GM18867 (cell line): Measurements from ENCODE around the gene BOC.

Experiments used
- ATAC-seq: cut with Tn5 transposase; IDR thresholded peaks from one replicate; pipeline ENCODE4 v1.9.1; 2021; ENCODE audit warnings: mild to moderate bottlenecking, moderate library complexity; ENCODE audit not compliant: unreplicated experiment

BOC gene

GRCh38 chr3:113223475-113224281, 12.3 kb downstream of the BOC start:
- peak; percentile 88 for ATAC-seq

- ATAC-seq: no peak
Observed at GRCh38 chr3:113225286-113225685, 13.9 kb downstream of the BOC start.

GRCh38 chr3:113226491-113226890, 15.1 kb downstream of the BOC start:
- no peak for ATAC-seq

- ATAC-seq: no peak
Observed at GRCh38 chr3:113227146-113227545, 15.8 kb downstream of the BOC start.

- no peak for ATAC-seq
Observed at GRCh38 chr3:113228498-113229286, 17.3 kb downstream of the BOC start.

- ATAC-seq: no peak
Observed at GRCh38 chr3:113231391-113231790, 20.0 kb downstream of the BOC start.

GRCh38 chr3:113231827-113232253, 20.5 kb downstream of the BOC start:
- no peak for ATAC-seq

- no peak for ATAC-seq
Observed at GRCh38 chr3:113232342-113232741, 21.0 kb downstream of the BOC start.

- no peak for ATAC-seq
Observed at GRCh38 chr3:113233497-113233896, 22.1 kb downstream of the BOC start.

GRCh38 chr3:113234028-113234427, 22.7 kb downstream of the BOC start:
- no peak for ATAC-seq

GRCh38 chr3:113234688-113235260, 23.4 kb downstream of the BOC start:
- ATAC-seq: no peak

GRCh38 chr3:113238503-113238902, 27.1 kb downstream of the BOC start:
- ATAC-seq: no peak

GRCh38 chr3:113240841-113241240, 29.5 kb downstream of the BOC start:
- ATAC-seq: no peak

- ATAC-seq: no peak
Observed at GRCh38 chr3:113241292-113242095, 30.1 kb downstream of the BOC start.

- ATAC-seq: no peak
Observed at GRCh38 chr3:113242096-113242581, 30.8 kb downstream of the BOC start.

GRCh38 chr3:113243071-113243470, 31.7 kb downstream of the BOC start:
- no peak for ATAC-seq

- no peak for ATAC-seq
Observed at GRCh38 chr3:113243846-113244245, 32.5 kb downstream of the BOC start.

GRCh38 chr3:113245761-113246161, 34.4 kb downstream of the BOC start:
- no peak for ATAC-seq

GRCh38 chr3:113247068-113247467, 35.7 kb downstream of the BOC start:
- no peak for ATAC-seq

- no peak for ATAC-seq
Observed at GRCh38 chr3:113247675-113248458, 36.5 kb downstream of the BOC start.
